Spleen (tissue), 3 donors: ENCODE measurements around the gene PYDC1.

Source experiments
- POLR2A ChIP-seq, 3 donors: fragments of 450-650 bp; IDR thresholded peaks; one replicate each; pipeline ENCODE4 v1.5.1; 2017; ENCODE audit warnings: antibody characterized with exemption in 3 of 3, mild to moderate bottlenecking in 1 of 3
- POLR2AphosphoS5 ChIP-seq, 3 donors: sonication (generic); formaldehyde crosslinking; IDR thresholded peaks; one replicate each; pipeline ENCODE4 v1.5.1; 2017; ENCODE audit warnings: antibody characterized with exemption in 3 of 3

DNA sequence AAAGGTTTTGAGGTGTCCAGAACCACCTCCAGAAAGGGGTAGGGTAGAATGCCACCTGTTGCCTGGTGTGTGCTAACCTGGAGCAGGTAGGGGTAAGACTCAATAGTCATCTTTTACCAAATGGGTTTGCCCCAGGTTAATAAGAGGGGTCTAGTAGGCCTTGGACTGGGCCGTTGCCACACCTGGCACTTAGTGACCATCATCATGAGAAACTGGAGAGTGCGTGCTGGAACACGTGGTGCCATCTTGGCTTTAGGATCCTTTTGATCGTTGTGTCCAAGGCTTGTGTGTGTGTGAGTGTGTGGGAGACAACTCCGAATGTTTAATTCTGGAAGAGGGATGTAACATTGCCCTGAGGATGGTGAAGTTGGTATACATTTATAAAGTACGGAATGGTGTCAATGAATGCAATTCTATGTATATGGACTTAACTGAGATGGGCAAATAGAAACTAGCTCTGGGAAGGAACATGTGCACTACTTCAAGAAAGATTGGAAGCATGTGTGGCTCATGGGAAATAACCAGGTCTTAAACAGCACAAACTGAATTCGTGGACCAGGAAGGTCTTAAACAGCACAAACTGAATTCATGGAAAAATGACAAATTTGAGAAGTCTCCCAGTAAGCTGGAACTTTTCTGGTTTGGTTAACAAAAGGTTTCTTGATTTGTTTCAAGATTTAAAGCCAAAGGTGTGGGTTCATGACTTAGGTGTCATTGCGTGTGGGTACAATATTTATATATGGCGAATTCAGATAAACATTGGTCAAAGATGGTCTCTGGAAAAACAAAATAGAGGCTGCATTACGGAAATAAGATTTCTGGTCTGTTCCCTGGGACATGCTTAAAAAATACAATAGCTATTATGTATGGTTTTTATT is 29.8 kb downstream of the PYDC1 start:
- peak in 2 of 3 donors; percentile 10 to 53 for TF ChIP-seq POLR2AphosphoS5 (IDR thresholded peaks at IDR 0.05)
- TF ChIP-seq POLR2A (IDR thresholded peaks at IDR 0.05): no peak
